Activated naive CD4-positive, alpha-beta T cell treated with anti-CD3 and anti-CD28 coated beads, Interleukin-2, amount 50 U/mL, for 16 hours (primary cell): Measurements from ENCODE around the gene TBCCD1.
"Not testable (repeated sequence)": the region's sequence is repeated elsewhere in the genome, so short reads cannot be mapped to it uniquely, and the experiment has no call there.

Experiments used
- DNase-seq: peaks from one replicate; pipeline ENCODE4 v3.0.0-alpha.2; 2020

The TBCCD1 gene

GRCh38 chr3:186594591-186595113, 27.5 kb upstream of the TBCCD1 start:
- DNase-seq = no peak

GRCh38 chr3:186593862-186594261, 26.7 kb upstream of the TBCCD1 start:
- no peak for DNase-seq

DNA sequence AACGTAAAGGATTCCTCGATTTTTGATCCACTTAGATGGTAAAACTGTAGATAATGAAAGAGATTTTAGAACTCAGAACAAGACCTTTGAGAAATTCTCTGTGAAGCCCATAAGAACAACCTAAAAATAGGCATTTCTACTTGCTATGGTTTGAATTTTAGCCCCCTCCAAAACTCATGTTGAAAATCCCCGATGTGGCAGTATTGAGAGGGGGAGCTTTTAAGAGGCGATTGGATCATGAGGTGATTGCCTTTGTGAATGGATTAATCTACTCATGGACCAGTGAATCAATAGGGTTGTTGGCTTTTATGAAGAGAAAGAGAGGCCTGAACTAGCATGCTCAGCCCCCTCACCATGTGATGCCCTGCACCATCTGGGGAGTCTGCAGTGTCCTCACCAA, 25.5 kb upstream of the TBCCD1 start:
- DNase-seq = no peak

- no peak for DNase-seq
Measured at GRCh38 chr3:186590580-186591295, 23.6 kb upstream of the TBCCD1 start.

DNA sequence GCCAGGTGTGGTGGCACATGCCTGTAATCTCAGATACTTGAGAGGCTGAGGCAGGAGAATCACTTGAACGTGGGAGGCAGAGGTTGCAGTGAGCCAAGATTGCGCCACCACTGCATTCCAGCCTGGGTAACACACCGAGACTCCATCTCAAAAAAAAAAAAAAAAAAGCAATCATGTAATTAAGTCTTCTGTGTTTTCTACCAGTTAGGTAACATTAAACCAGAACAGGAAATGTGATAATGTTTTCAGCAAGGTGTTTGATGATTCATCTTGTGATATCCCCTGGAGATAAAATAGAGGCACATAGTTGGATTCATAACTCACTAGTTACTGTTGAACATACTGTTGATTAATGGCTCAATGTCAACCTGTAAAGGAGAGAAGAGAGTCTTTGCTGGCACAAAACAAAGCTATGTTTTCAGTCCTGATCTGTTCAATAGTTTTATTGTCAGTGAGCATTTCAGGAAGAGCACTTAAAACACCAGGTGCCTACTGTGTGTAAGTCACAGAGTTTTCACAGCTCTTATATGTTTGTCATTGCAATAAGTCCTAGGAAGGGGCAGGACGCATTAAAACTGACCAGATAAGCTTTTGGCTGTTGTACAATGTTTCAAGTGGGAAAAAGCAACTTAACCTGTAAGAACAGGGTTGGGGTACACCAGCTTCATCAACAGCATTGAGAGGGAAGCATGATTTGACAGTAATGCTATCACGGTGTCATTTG, 22.9 kb upstream of the TBCCD1 start:
- DNase-seq = no peak

DNA sequence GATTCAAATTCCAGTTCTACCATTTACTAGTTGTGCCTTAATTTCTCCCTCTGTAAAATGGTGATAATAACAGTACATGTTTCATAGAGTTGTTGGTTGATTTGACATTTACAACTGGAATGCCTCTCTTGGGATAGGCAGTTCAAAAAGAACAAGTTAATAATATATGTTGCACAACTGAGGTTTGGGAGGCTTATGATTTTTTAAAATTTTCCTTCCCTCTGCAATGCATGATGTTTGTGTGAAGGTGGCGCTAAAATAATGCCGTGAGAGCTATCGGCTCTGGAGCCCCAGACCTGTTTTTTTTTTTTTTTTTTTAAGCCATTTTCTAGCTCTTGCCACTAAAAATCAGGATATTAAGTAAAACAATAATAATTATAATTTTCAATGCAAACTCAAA, 22.0 kb upstream of the TBCCD1 start:
- no peak for DNase-seq

- DNase-seq = no peak
Measured at GRCh38 chr3:186588632-186589031, 21.5 kb upstream of the TBCCD1 start.

DNA sequence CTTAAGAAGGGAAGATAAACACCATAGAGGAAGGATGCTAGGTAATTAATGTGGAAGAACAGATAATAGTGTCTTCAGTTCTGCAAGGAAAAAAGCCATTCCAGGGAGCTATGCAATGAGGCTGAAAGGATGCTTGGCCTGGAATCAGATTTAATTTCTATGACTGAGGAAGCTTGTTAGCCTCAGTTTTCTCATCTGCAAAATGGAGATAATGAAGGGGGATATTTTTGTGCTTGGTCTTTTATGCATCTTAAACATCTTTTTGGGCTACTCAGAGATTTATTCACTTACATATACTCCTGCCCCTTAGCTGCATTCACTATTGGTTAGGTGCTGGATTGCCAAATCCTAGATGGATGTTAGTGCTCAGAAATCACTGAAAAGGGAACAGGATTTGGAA, 20.0 kb upstream of the TBCCD1 start:
- DNase-seq = no peak

GRCh38 chr3:186586245-186586644, 19.1 kb upstream of the TBCCD1 start:
- DNase-seq = not testable (repeated sequence)

DNA sequence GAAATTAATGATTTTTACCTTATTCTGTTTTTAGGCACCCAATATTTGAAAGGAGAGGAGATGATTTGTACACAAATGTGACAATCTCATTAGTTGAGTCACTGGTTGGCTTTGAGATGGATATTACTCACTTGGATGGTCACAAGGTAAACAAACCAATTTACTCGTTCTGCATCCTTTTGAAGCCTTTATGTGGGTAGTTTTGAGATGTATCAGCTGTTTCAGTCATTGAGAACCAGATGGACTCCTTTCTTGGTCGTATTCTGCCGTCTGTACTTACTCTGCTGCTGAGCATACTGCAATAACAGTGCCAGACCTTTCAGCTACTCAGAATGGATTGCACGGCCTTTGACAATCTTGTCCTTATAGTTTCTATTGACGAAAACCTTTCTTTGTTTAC, 16.7 kb upstream of the TBCCD1 start:
- no peak for DNase-seq

GRCh38 chr3:186582541-186582940, 15.4 kb upstream of the TBCCD1 start:
- DNase-seq = no peak

GRCh38 chr3:186580785-186581184, 13.6 kb upstream of the TBCCD1 start:
- DNase-seq = no peak

GRCh38 chr3:186577521-186577920, 10.4 kb upstream of the TBCCD1 start:
- DNase-seq = no peak

- DNase-seq = no peak
Measured at GRCh38 chr3:186571644-186572013, 4.5 kb upstream of the TBCCD1 start.

GRCh38 chr3:186570941-186571643, 4.0 kb upstream of the TBCCD1 start:
- no peak for DNase-seq

DNA sequence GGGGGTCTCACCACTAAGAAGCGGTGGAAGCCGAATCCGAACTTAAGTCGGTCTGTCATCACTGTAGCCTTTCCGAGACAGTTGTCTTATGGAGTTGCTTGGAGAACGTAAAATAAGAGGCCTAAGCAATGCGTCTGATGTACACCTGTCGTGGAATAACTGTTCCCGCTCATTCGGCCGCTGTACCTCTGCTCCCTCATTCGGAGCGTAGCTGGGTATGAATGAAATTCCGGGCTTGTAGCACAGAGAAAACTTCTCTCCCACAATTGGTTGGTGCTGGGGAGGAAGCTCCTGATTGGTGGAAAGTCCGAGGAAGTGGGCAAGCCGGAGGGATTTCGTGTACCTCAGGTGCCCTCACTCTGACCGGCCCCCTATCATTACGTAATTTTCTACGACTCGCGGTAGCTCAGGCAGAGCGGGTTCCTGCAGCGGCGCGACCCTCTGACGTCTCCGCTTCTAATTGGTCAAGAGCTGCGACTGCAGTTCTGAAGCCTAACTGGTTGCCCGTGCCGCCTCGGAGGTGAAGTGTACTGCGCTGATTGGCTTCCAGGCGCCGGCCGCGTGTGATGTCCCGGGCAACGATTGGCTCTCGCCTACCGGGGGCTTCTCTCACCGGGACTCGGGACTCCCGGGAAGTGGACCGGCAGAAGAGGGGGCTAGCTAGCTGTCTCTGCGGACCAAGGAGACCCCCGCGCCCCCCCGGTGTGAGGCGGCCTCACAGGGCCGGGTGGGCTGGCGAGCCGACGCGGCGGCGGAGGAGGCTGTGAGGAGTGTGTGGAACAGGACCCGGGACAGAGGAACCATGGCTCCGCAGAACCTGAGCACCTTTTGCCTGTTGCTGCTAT, 3.2 kb upstream of the TBCCD1 start, which contains the start of gene DNAJB11:
Gene DNAJB11 (plus strand): TSS at position 625 of the 845 bp plus-strand sequence. CDS start 178 bp downstream, at position 803.
- DNase-seq = peak; percentile 98

DNA sequence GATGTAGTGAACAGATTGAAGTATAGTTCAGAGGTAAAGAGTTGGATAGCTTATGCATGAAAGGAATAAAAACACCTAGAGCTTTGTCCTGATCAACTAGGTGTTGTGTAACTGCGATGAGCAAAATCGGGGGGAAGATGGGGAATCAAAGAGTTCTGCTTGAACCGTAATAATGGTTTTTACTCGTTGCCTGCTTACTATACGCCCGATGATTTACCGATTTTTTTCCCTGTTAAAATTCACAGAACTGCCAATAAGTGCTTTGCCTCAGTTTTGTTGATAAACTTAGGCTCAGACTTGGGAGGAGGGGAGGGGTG, 2.6 kb upstream of the TBCCD1 start:
- DNase-seq = no peak

DNA sequence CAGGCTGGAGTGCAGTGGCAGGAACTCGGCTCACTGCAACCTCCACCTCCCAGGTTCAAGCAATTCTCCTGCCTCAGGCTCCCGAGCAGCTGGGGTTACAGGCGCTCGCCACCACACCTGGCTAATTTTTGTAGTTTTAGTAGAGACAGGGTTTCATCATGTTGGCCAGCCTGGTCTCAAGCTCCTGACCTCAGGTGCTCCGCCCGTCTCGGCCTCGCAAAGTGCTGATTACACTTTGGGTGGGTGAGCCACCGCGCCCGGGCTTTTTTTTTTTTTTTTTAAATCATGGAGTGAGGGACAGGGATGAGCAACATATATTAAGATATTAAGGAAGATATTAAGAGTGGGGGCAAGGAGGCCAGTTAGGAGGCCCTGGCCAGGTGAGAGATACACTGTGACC, 2.2 kb upstream of the TBCCD1 start:
- DNase-seq = not testable (repeated sequence)

- no peak for DNase-seq
Measured at GRCh38 chr3:186566772-186567071, 417 bp downstream of the TBCCD1 start.

GRCh38 chr3:186564586-186564985, 2.6 kb downstream of the TBCCD1 start:
- no peak for DNase-seq

DNA sequence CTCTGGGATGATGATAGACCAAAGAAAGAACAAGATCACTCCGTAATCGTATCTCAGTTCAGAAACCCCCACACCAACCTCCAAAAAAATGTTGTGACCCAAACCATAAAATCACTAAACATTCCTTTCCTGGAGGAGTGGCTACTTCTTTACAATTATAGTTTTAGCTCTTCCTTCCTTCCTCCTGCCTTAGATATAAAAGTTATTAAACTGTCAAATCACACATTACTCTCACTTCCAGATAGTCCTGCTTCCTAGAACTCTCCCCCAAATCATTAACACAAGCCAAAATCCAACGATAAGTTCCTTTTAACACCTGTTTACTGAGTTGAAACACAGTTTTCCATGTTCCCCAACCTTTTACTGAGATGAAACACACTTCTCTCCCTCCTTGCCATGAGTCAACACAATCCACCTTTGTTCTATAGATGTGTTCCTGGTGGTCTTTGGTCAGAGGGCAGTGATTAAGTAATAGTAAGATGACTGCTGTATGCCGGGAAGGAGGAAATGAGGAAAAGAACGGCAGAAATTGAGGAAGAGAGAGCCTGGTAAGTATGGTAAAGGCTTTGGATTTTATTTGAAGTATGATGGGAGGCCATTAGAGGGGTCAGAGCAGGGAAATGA, 14.6 kb downstream of the TBCCD1 start:
- no peak for DNase-seq

GRCh38 chr3:186551387-186551786, 15.8 kb downstream of the TBCCD1 start:
- no peak for DNase-seq

DNA sequence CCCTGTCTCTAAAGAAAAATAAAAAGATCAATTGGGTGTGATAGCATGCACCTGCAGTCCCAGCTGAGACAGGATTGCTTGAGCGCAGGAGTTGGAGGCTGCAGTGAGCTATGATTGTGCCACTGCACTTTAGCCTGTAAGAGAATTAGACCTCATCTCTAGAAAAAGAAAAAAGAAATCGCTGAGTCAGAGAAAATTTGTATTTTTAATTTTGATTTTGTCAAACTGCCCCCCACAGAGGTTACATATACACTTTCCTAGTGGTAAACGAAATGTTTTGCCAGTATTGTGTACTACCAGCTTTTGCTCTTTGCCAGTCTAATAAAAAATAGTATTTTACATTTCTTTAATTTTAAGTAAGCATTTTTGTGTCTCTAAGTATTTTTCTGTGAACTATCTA, 17.6 kb downstream of the TBCCD1 start:
- no peak for DNase-seq
